NCI-H1048 (cell line): ENCODE data around the gene NUP214.
"Not testable (repeated sequence)": the region's sequence is repeated elsewhere in the genome, so short reads cannot be mapped to it uniquely, and the experiment has no call there.

Experiments used
- DNase-seq: peaks from one replicate; lab custom pipeline; 2025; lab: John Stamatoyannopoulos, UW

The NUP214 gene

GRCh38 chr9:131160416-131161112 lies 35.2 kb downstream of the NUP214 start:
- no peak for DNase-seq

- no peak for DNase-seq
These were observed 36.2 kb downstream of the NUP214 start for GRCh38 chr9:131161585-131161984.

GRCh38 chr9:131162886-131163285 lies 37.5 kb downstream of the NUP214 start:
- DNase-seq: no peak

GRCh38 chr9:131165523-131165922 lies 40.1 kb downstream of the NUP214 start:
- no peak for DNase-seq

GRCh38 chr9:131167146-131167692 lies 41.8 kb downstream of the NUP214 start:
- DNase-seq: peak; percentile 80

GRCh38 chr9:131167936-131168335 lies 42.5 kb downstream of the NUP214 start:
- no peak for DNase-seq

GRCh38 chr9:131169563-131170240 lies 44.3 kb downstream of the NUP214 start:
- DNase-seq: no peak

- DNase-seq: no peak
These were observed 48.6 kb downstream of the NUP214 start for GRCh38 chr9:131173995-131174394.

- DNase-seq: no peak
These were observed 49.4 kb downstream of the NUP214 start for GRCh38 chr9:131174681-131175239.

GRCh38 chr9:131177898-131178297 lies 52.5 kb downstream of the NUP214 start:
- no peak for DNase-seq

GRCh38 chr9:131178382-131178781 lies 53.0 kb downstream of the NUP214 start:
- no peak for DNase-seq

- DNase-seq: no peak
These were observed 53.5 kb downstream of the NUP214 start for GRCh38 chr9:131178926-131179325.

- DNase-seq: no peak
These were observed 54.3 kb downstream of the NUP214 start for GRCh38 chr9:131179561-131180219.

- DNase-seq: no peak
These were observed 55.1 kb downstream of the NUP214 start for GRCh38 chr9:131180454-131180853.

- DNase-seq: no peak
These were observed 55.8 kb downstream of the NUP214 start for GRCh38 chr9:131181091-131181681.

- no peak for DNase-seq
These were observed 60.5 kb downstream of the NUP214 start for GRCh38 chr9:131185924-131186323.

GRCh38 chr9:131186622-131187021 lies 61.2 kb downstream of the NUP214 start:
- no peak for DNase-seq

GRCh38 chr9:131187957-131188356 lies 62.6 kb downstream of the NUP214 start:
- no peak for DNase-seq

- DNase-seq: no peak
These were observed 63.6 kb downstream of the NUP214 start for GRCh38 chr9:131188976-131189375.

- no peak for DNase-seq
These were observed 64.8 kb downstream of the NUP214 start for GRCh38 chr9:131190191-131190590.

GRCh38 chr9:131191032-131191431 lies 65.6 kb downstream of the NUP214 start:
- DNase-seq: not testable (repeated sequence)

GRCh38 chr9:131191857-131192256 lies 66.5 kb downstream of the NUP214 start:
- DNase-seq: no peak
